K562 (cell line): ENCODE results near the gene SEC14L3. TPM values are rescaled to one million over a fixed set of nuclear protein-coding genes. Genes with fewer than 3 reads are reported as not detected.

Experiments used
- ATAC-seq: fragments of 200-7000 bp; cut with Tn5 transposase; 3 replicates; pipeline ENCODE4 v1.9.1; 2020; ENCODE audit warnings: moderate library complexity
- BruUV-seq: library from RNA; stranded (reverse); fragments of 400-500 nt; replicated peaks from 2 replicates; lab custom pipeline; 2021; lab: Mats Ljungman, UMichigan
- CTCF ChIA-PET: fragments of 300-600 bp; formaldehyde crosslinking; extraction: SDS; loops from one replicate; lab custom pipeline; 2021; ENCODE audit warnings: low intra/inter-chr PET ratio; lab: Yijun Ruan, JAX
- POLR2A ChIA-PET: fragments of 300-600, 350-650 bp; sonication (Branson Sonifier 250); formaldehyde crosslinking; extraction: SDS; loops from one replicate; lab custom pipeline; 2021; ENCODE audit warnings: antibody characterized with exemption, inconsistent platforms; lab: Yijun Ruan, JAX
- DNase-seq, 4 experiments: peaks; one replicate each; pipeline versions ENCODE4 v3.0.0 to v3.0.0-alpha.2; 2011 to 2018; ENCODE audit warnings: low spot score in 3 of 4, mixed read lengths in 3 of 4; ENCODE audit errors: extremely low read depth in 1 of 4
- FAIRE-seq: peaks from 2 replicates; lab custom pipeline; 2011; peaks lifted over from hg19 to GRCh38; lab: Jason Lieb, UNC
- H2AFZ ChIP-seq: 2 replicates; pipeline ENCODE4 v1.6.0; 2011; ENCODE audit warnings: low read depth, low read length, control low read depth, inconsistent platforms
- H3K27ac ChIP-seq: fragments of 200-600 bp; 3 replicates; pipeline ENCODE4 v1.8.0; 2011; ENCODE audit warnings: low read depth, mild to moderate bottlenecking, control low read depth, inconsistent platforms, low read length, moderate library complexity, mixed read lengths; ENCODE audit errors: extremely low read depth
- H3K27me3 ChIP-seq, 2 experiments: fragments of 300-600 bp in 1 of 2; 2 replicates in 1 of 2; 3 replicates in 1 of 2; pipeline versions ENCODE4 v1.6.0 to v1.8.0; 2011; ENCODE audit warnings: inconsistent platforms in 2 of 2, low read length in 2 of 2, mild to moderate bottlenecking in 1 of 2, mixed read lengths in 1 of 2, moderate library complexity in 1 of 2; ENCODE audit not compliant: control insufficient read depth in 2 of 2, insufficient read depth in 2 of 2
- H3K36me3 ChIP-seq: fragments of 300-600 bp; 3 replicates; pipeline ENCODE4 v1.8.0; 2011; ENCODE audit warnings: mild to moderate bottlenecking, low read length, inconsistent platforms; ENCODE audit not compliant: control insufficient read depth, insufficient read depth
- H3K4me1 ChIP-seq, 2 experiments: fragments of 200-600 bp in 1 of 2; replicated peaks in 1 of 2; 2 replicates in 1 of 2; 3 replicates in 1 of 2; pipeline versions ENCODE4 v1.5.1 to v1.8.0; 2011; ENCODE audit warnings: inconsistent platforms in 2 of 2, low read length in 2 of 2, mild to moderate bottlenecking in 1 of 2, mixed read lengths in 1 of 2, moderate library complexity in 1 of 2; ENCODE audit not compliant: control insufficient read depth in 2 of 2, insufficient read depth in 2 of 2
- H3K4me2 ChIP-seq: 2 replicates; pipeline ENCODE4 v1.6.1; 2011; ENCODE audit warnings: low read length, control low read depth, inconsistent platforms, mixed read lengths; ENCODE audit not compliant: insufficient read depth
- H3K4me3 ChIP-seq: fragments of 200-600 bp; sonication (generic), shearing (Covaris generic); 2 replicates; pipeline ENCODE4 v1.5.1; 2016; ENCODE audit warnings: control low read depth, inconsistent platforms
- H3K79me2 ChIP-seq: fragments of 200-600 bp; 3 replicates; pipeline ENCODE4 v1.8.0; 2011; ENCODE audit warnings: low read length, inconsistent platforms; ENCODE audit not compliant: control insufficient read depth, insufficient read depth
- H3K9ac ChIP-seq, 2 experiments: 2 replicates each; pipeline versions ENCODE4 v1.6.0 to v1.6.1; 2011; ENCODE audit warnings: low read depth in 2 of 2, low read length in 2 of 2, control low read depth in 1 of 2, inconsistent platforms in 1 of 2, mild to moderate bottlenecking in 1 of 2, mixed read lengths in 1 of 2; ENCODE audit not compliant: insufficient read depth in 1 of 2
- H3K9me1 ChIP-seq: one replicate; pipeline ENCODE4 v1.6.0; 2011; ENCODE audit warnings: inconsistent platforms, mild to moderate bottlenecking, low read length, moderate library complexity; ENCODE audit not compliant: control insufficient read depth, insufficient read depth
- H3K9me3 ChIP-seq: replicated peaks from 2 replicates; pipeline ENCODE4 v1.5.1; 2011; ENCODE audit warnings: low read depth, low read length, inconsistent platforms; ENCODE audit not compliant: control insufficient read depth, insufficient read depth
- H4K20me1 ChIP-seq: replicated peaks from 2 replicates; pipeline ENCODE4 v1.6.1; 2011; ENCODE audit warnings: low read length, inconsistent platforms, mixed read lengths; ENCODE audit not compliant: control insufficient read depth, insufficient read depth
- CUX1 ChIP-seq: fragments of 200-800 bp; sonication (Bioruptor generic); IDR thresholded peaks from 2 replicates; pipeline ENCODE4 v1.6.1; 2016; ENCODE audit warnings: missing genetic modification characterization, missing compliant biosample characterization
- HDAC1 ChIP-seq, 2 experiments: fragments of 450-650 bp; IDR thresholded peaks; 2 replicates each; pipeline ENCODE4 v1.6.1; 2016 to 2017; ENCODE audit warnings: inconsistent platforms in 1 of 2, mild to moderate bottlenecking in 1 of 2, moderate library complexity in 1 of 2
- NCOA1 ChIP-seq: fragments of 450-650 bp; IDR thresholded peaks from 2 replicates; pipeline ENCODE4 v1.6.1; 2016; ENCODE audit warnings: low read depth
- RAD21 ChIP-seq, 2 experiments: fragments of 250-450 bp in 1 of 2; fragments of 450-650 bp in 1 of 2; sonication (Bioruptor Pico) in 1 of 2; formaldehyde crosslinking in 1 of 2; IDR thresholded peaks in 1 of 2; conservative IDR thresholded peaks in 1 of 2; 2 replicates each; pipeline versions ENCODE4 v1.4.0 to v1.8.0; 2020 to 2022; ENCODE audit warnings: mild to moderate bottlenecking in 2 of 2, moderate library complexity in 1 of 2
- RBM25 ChIP-seq: fragments of 200-400 bp; formaldehyde crosslinking; IDR thresholded peaks from 2 replicates; pipeline ENCODE4 v1.6.1; 2018; ENCODE audit warnings: low read length, low read depth, moderate library complexity; ENCODE audit not compliant: severe bottlenecking
- RCOR1 ChIP-seq, 2 experiments: IDR thresholded peaks; 2 replicates each; pipeline ENCODE4 v1.6.1; 2012; ENCODE audit warnings: low read depth in 2 of 2, low read length in 2 of 2, borderline replicate concordance in 1 of 2, improper control_type of control experiment in 1 of 2
- ZKSCAN3 ChIP-seq: fragments of 250-450 bp; sonication (Bioruptor Pico); IDR thresholded peaks from 2 replicates; pipeline ENCODE4 v1.4.0; 2020
- ZNF324 ChIP-seq: fragments of 250-450 bp; sonication (Bioruptor Pico); IDR thresholded peaks from 2 replicates; pipeline ENCODE4 v1.4.0; 2020; ENCODE audit warnings: mild to moderate bottlenecking
- WGBS: fragments of 100-300 bp; shearing (Covaris generic); methylation state at CpG from one replicate; pipeline ENCODE4 v1.1.6; 2016; ENCODE audit warnings: low coverage, mixed read lengths; ENCODE audit not compliant: insufficient coverage; ENCODE audit errors: missing lambda C conversion rate; 5-methylcytosine and 5-hydroxymethylcytosine counted together
- in situ Hi-C: fragments of 300-500 bp; cut with MboI; formaldehyde crosslinking; loops from 4 replicates; pipeline ENCODE4 v1.15.0; 2018; ENCODE audit warnings: inconsistent platforms, mixed read lengths
- intact Hi-C: fragments of 100-400 bp; cut with micrococcal nuclease; formaldehyde crosslinking; loops from 2 replicates; pipeline ENCODE4 v1.14.2; 2022
- polyA plus RNA-seq, 8 experiments: library from polyadenylated mRNA; depleted of rRNA in 4 of 8; stranded (reverse) in 5 of 8; unstranded in 3 of 8; fragments of >200 nt; fragmentation: Nextera tagmentation in 2 of 8; fragmentation: Illumina TruSeq in 1 of 8; extraction: Ambion mirVana in 2 of 8; extraction: Trizol in 1 of 8; gene quantifications; 2 replicates each; pipeline versions ENCODE4 v1.2.1 to v1.2.3, GENCODE V29; 2011 to 2014; ENCODE audit warnings: inconsistent platforms in 1 of 8, missing spikeins in 1 of 8
- total RNA-seq, 7 experiments: library from RNA; depleted of rRNA in 6 of 7; stranded (reverse); fragments of >200 nt in 6 of 7; fragmentation: Illumina TruSeq in 2 of 7; extraction: Trizol in 2 of 7; gene quantifications; 2 replicates each; pipeline versions ENCODE4 v1.2.1 to v1.2.3, GENCODE V29; 2011 to 2021; ENCODE audit warnings: low replicate concordance in 1 of 7
- TF ChIP-seq, protein P1 (sequence below), 3 experiments: IDR thresholded peaks in 2 of 3; conservative IDR thresholded peaks in 1 of 3; 2 replicates each; pipeline ENCODE4 v1.5.1; 2011 to 2012; ENCODE audit warnings: low read length in 3 of 3, mild to moderate bottlenecking in 3 of 3, control low read depth in 2 of 3, improper control_type of control experiment in 1 of 3, inconsistent platforms in 1 of 3, low read depth in 1 of 3, mixed read lengths in 1 of 3, moderate library complexity in 1 of 3; ENCODE audit not compliant: insufficient read depth in 2 of 3

Gene SEC14L3
- total and polyA plus RNA-seq, 9 of the 15 experiments (the other 6 are each of a cell fraction or from before 2014, with no cell fraction given): not detected

DNA sequence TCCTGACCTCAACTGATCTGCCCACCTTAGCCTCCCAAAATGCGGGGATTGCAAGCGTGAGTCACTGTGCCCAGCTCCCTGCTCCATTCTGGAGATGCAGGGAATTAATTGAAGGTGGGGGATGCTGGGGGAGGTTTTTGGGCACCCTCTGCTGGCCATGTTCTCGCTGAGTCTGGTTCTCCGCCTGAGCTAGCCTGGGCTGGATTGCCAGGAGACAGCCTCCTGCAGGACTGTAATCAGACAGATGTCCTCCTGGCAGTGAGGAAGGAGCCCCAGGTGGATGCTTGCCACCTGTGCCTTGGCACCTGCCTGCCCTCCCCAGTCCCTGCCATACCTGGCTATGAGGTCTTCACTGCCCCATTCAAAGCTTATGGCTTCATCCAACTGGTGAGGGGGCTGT lies 40.9 kb downstream of the SEC14L3 start:
- Histone ChIP-seq H3K36me3 (peaks cover 25% of the 10 kb centered on the region; the same call in 2 of the 3 replicates), H3K9me1 (no peaks in the 10 kb centered on the region), H3K9me3 (no peaks in the 10 kb centered on the region; the same call in none of the 2 replicates), H3K4me3 (no peak overlapping the region), H3K79me2 (peaks cover 15% of the 10 kb centered on the region; the same call in 2 of the 3 replicates), H2AFZ (no peak overlapping the region), H3K9ac (no peak overlapping the region), H3K27me3 (no peaks in the 10 kb centered on the region), H3K27ac (no peak overlapping the region), H3K4me2 (no peak overlapping the region), H4K20me1 (no peaks in the 10 kb centered on the region), H3K4me1 (peaks cover 20 to 22% of the 10 kb centered on the region in 2 experiments; a peak in 4 of 5 replicates)
- DNase-seq (peak in 1 of 4 experiments; percentile 36), FAIRE-seq (no peak), ATAC-seq (no peak)
- ChIA-PET POLR2A (interaction anchor here (1.6 kb wide), 1 partner anchor 9 kb away, joined by 4 read pairs; no protein-coding TSS in a partner anchor), CTCF (no interaction called here)
- TF ChIP-seq RCOR1 (IDR thresholded peaks at IDR 0.05; ENCODE audit: borderline replicate concordance in 1 of 2, low read depth in 2 of 2, low read length in 2 of 2) (0 out of 4 replicates have a peak, but pooled peaks of 1 of the 2 experiments have one; percentile 13), ZNF324 (CRISPR knock-in tag) (no peak), RAD21 (CRISPR knock-in tag; conservative IDR thresholded peaks at IDR 0.05 in 1 of 2, IDR thresholded peaks at IDR 0.05 in 1 of 2) (0 out of 4 replicates have a peak, but pooled peaks of 1 of the 2 experiments have one; percentile 30), NCOA1 (no peak), RBM25 (peak; percentile 25), CUX1 (no peak), ZKSCAN3 (CRISPR knock-in tag) (peak; percentile 61; the same call in 1 of the 2 replicates), HDAC1 (IDR thresholded peaks at IDR 0.05) (no peak)
- TF ChIP-seq, protein P1, sequence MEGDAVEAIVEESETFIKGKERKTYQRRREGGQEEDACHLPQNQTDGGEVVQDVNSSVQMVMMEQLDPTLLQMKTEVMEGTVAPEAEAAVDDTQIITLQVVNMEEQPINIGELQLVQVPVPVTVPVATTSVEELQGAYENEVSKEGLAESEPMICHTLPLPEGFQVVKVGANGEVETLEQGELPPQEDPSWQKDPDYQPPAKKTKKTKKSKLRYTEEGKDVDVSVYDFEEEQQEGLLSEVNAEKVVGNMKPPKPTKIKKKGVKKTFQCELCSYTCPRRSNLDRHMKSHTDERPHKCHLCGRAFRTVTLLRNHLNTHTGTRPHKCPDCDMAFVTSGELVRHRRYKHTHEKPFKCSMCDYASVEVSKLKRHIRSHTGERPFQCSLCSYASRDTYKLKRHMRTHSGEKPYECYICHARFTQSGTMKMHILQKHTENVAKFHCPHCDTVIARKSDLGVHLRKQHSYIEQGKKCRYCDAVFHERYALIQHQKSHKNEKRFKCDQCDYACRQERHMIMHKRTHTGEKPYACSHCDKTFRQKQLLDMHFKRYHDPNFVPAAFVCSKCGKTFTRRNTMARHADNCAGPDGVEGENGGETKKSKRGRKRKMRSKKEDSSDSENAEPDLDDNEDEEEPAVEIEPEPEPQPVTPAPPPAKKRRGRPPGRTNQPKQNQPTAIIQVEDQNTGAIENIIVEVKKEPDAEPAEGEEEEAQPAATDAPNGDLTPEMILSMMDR (IDR thresholded peaks at IDR 0.05 in 2 of 3, conservative IDR thresholded peaks at IDR 0.05 in 1 of 3; ENCODE audit: insufficient read depth in 2 of 3, low read depth in 1 of 3, low read length in 3 of 3): peak in 2 of 3 experiments; percentile 12 to 30; a peak in 2 of 6 replicates
- 17% methylated on average over 4 of the region's 4 CpGs for WGBS
- intact Hi-C loops: no loop called here
- in situ Hi-C loops: no loop called here
- no TSS peak for BruUV-seq
